Lower leg skin (tissue), 4 donors: Measurements from ENCODE around the gene DENND1B. TPM values are rescaled to one million over a fixed set of nuclear protein-coding genes. Genes with fewer than 3 reads are reported as not detected.

Source experiments
- DNase-seq, 2 donors: peaks; one replicate each; pipeline ENCODE4 v3.0.0-alpha.2; 2019; ENCODE audit warnings: low spot score in 2 of 2
- H3K4me3 ChIP-seq: fragments of 200-600 bp; sonication (generic); 2 replicates; pipeline ENCODE4 v1.5.1; 2017; ENCODE audit warnings: mild to moderate bottlenecking, low read depth; ENCODE audit not compliant: poor library complexity, severe bottlenecking
- CTCF ChIP-seq, 3 donors: fragments of 450-650 bp; IDR thresholded peaks; one replicate each; pipeline ENCODE4 v1.5.1; 2016; ENCODE audit warnings: antibody characterized with exemption in 3 of 3, mild to moderate bottlenecking in 3 of 3, moderate library complexity in 2 of 3
- POLR2A ChIP-seq, 2 donors: fragments of 450-650 bp; IDR thresholded peaks; one replicate each; pipeline ENCODE4 v1.6.1; 2016 to 2017; ENCODE audit warnings: antibody characterized with exemption in 2 of 2, mild to moderate bottlenecking in 1 of 2, moderate library complexity in 1 of 2
- WGBS, 2 donors: methylation state at CpG; one replicate each; pipeline ENCODE4 v1.1.5; 2018; 5-methylcytosine and 5-hydroxymethylcytosine counted together
- intact Hi-C: fragments of 100-400 bp; cut with DNase I; formaldehyde crosslinking; loops from one replicate; pipeline ENCODE4 v1.15.0; 2023; ENCODE audit warnings: low total_unique reads
- total RNA-seq, 4 donors: library from RNA; depleted of rRNA; stranded (reverse); fragments of >200 nt; gene quantifications; one replicate each; pipeline ENCODE4 v1.1.0, GENCODE V29; 2016

The DENND1B gene
- total RNA-seq, 4 donors from 2014 or later: 5.5 to 12.4 (median 7.2) TPM

GRCh38 chr1:197695961-197696360 lies 79.3 kb downstream of the DENND1B start:
- intact Hi-C loops: no loop called here
- no peak overlapping the region for H3K4me3 ChIP-seq
- DNase-seq: no peak
- no peak for TF ChIP-seq POLR2A (IDR thresholded peaks at IDR 0.05)
- TF ChIP-seq CTCF (IDR thresholded peaks at IDR 0.05): no peak

DNA sequence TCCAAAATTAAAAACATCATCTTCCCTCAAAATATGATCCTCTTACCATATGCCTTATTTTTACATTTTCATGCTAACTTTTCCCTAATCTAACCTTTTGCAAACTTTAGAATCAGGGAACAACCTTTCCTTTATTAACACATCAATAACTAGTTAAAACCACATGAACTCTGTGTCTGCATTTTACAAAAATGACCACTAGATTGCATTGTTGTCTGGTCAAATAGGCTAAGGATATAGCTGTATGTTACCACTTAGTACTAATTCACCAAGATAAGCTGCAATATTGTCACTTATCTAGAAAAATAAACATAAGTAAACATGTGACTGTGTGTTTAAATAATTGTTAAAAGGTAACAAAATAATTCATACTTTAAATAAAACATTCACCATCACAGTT lies 82.3 kb downstream of the DENND1B start:
- intact Hi-C loops: no loop called here
- H3K4me3 ChIP-seq: no peak overlapping the region
- no peak for DNase-seq
- TF ChIP-seq POLR2A (IDR thresholded peaks at IDR 0.05): no peak
- TF ChIP-seq CTCF (IDR thresholded peaks at IDR 0.05): no peak

DNA sequence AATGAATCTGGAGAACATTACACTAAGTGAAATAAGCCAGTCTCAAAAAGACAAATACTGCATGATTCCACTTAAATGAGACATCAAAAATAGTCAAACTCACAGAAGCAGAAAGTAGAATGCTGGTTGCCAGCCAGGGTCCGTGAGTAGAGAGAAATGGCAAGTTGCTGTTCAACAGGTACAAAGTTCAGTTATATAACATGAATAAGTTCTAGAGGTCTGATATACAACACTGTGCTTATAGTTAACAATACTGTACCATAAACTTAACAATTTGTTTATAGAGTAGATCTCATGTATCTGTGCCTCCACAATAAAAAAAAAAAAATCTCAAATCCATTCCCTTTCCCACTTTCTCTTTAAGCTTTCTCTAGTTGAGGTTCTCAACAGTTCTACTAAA lies 83.5 kb downstream of the DENND1B start:
- DNase-seq: no peak
- WGBS, 2 donors: 91 to 92% methylated on average over 1 of the region's 1 CpG
- no peak overlapping the region for H3K4me3 ChIP-seq
- TF ChIP-seq POLR2A (IDR thresholded peaks at IDR 0.05) (no peak), CTCF (IDR thresholded peaks at IDR 0.05) (no peak)
- intact Hi-C loops: no loop called here

GRCh38 chr1:197690074-197690473 lies 85.2 kb downstream of the DENND1B start:
- 77 to 84% methylated on average over 3 of the region's 3 CpGs for WGBS, 2 donors
- TF ChIP-seq POLR2A (IDR thresholded peaks at IDR 0.05): no peak
- no peak for TF ChIP-seq CTCF (IDR thresholded peaks at IDR 0.05)

GRCh38 chr1:197688233-197688632 lies 87.0 kb downstream of the DENND1B start:
- no peak overlapping the region for H3K4me3 ChIP-seq
- whole genome bisulfite sequencing, 2 donors: 100% methylated on average over 1 of the region's 1 CpG
- DNase-seq: no peak
- intact Hi-C loops: no loop called here
- no peak for TF ChIP-seq POLR2A (IDR thresholded peaks at IDR 0.05)
- no peak for TF ChIP-seq CTCF (IDR thresholded peaks at IDR 0.05)

More at GRCh38 chr1:197690074-197690473, 85.2 kb downstream of the DENND1B start:
- intact Hi-C loops: no loop called here
- no peak overlapping the region for H3K4me3 ChIP-seq
- no peak for DNase-seq

DNA sequence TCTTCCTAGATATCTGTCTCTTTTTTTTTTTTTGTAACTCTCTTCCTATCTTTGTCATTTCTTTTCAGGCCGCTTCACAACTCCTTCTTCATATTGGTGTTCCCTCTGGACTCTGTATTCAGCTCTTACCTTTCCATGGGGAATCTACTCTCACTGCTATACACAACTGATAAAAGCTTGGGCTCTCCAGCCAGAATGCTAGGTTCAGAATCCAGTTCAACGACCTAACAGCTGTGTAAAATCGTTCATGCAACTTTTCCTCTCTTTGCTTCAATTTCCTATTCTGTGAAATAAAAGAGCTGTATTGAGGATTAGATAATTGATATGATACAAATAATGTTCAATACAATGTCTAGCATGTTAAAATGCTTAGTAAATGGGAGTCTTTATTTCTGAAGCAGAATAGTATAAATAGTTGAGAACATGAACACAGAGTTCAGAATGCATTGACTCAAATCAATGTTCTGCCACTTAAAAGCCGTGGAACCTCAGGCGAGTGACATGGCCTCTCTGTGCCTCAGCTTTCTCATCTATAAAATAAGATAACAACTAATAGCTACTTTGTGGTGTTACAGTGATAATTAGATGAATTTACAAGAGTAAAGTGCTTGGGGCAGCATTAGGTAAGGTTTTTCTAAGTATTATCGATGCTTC lies 88.5 kb downstream of the DENND1B start:
- DNase-seq: no peak
- intact Hi-C loops: no loop called here
- no peak for TF ChIP-seq CTCF (IDR thresholded peaks at IDR 0.05)
- no peak overlapping the region for H3K4me3 ChIP-seq
- 91 to 94% methylated on average over 6 of the region's 6 CpGs for WGBS, 2 donors
